Measurements from ENCODE around the gene DNM2.
A peak's percentile ranks its signal among the peaks of the same experiment; 100 is the strongest.

DNM2 gene

GRCh38 chr19:10691178-10691881 lies 26.5 kb upstream of the DNM2 start:
- DNase-seq, result no peak

- DNase-seq, result no peak
These were observed 26.0 kb upstream of the DNM2 start for GRCh38 chr19:10691883-10692282.

- DNase-seq, result no peak
These were observed 25.1 kb upstream of the DNM2 start for GRCh38 chr19:10692673-10693264.

- DNase-seq, result no peak
These were observed 23.1 kb upstream of the DNM2 start for GRCh38 chr19:10694706-10695307.

GRCh38 chr19:10695401-10696398 lies 22.2 kb upstream of the DNM2 start:
- DNase-seq, result peak; percentile 93

GRCh38 chr19:10699650-10700335 lies 18.1 kb upstream of the DNM2 start:
- peak; percentile 53 for DNase-seq

- peak; percentile 19 for DNase-seq
These were observed 15.8 kb upstream of the DNM2 start for GRCh38 chr19:10701955-10702525.

- no peak for DNase-seq
These were observed 10.9 kb upstream of the DNM2 start for GRCh38 chr19:10706990-10707389.

- DNase-seq, result no peak
These were observed 10.4 kb upstream of the DNM2 start for GRCh38 chr19:10707440-10707839.

GRCh38 chr19:10708291-10708690 lies 9.6 kb upstream of the DNM2 start:
- no peak for DNase-seq

GRCh38 chr19:10712045-10712444 lies 5.8 kb upstream of the DNM2 start:
- DNase-seq, result no peak

GRCh38 chr19:10712754-10713153 lies 5.1 kb upstream of the DNM2 start:
- DNase-seq, result no peak

GRCh38 chr19:10713317-10713716 lies 4.6 kb upstream of the DNM2 start:
- DNase-seq, result no peak

- DNase-seq, result no peak
These were observed 874 bp upstream of the DNM2 start for GRCh38 chr19:10717054-10717355.

- peak; percentile 28 for DNase-seq
These were observed 622 bp downstream of the DNM2 start for GRCh38 chr19:10718205-10719196.

- no peak for DNase-seq
These were observed 1.6 kb downstream of the DNM2 start for GRCh38 chr19:10719466-10719961.

GRCh38 chr19:10720607-10721125 lies 2.8 kb downstream of the DNM2 start:
- DNase-seq, result no peak

GRCh38 chr19:10723591-10723990 lies 5.7 kb downstream of the DNM2 start:
- no peak for DNase-seq

- peak; percentile 34 for DNase-seq
These were observed 6.7 kb downstream of the DNM2 start for GRCh38 chr19:10724573-10725071.

- DNase-seq, result no peak
These were observed 7.5 kb downstream of the DNM2 start for GRCh38 chr19:10725415-10725814.
